Endometrial microvascular endothelial cells (primary cell): ENCODE measurements around the gene ZC3H14. TPM values are rescaled to one million over a fixed set of nuclear protein-coding genes. Genes with fewer than 3 reads are reported as not detected.

Experiments used
- in situ Hi-C: cut with HindIII; loops from 2 replicates; pipeline ENCODE4 v1.10.0; 2017; ENCODE audit warnings: low sequenced_read_pairs, low pct_unique_long_range_greater_than_20kb; ENCODE audit errors: inconsistent ontology term
- total RNA-seq: library from RNA; depleted of rRNA; stranded (reverse); fragments of >200 nt; gene quantifications from one replicate; pipeline ENCODE4 v1.2.3, GENCODE V29; 2015; ENCODE audit errors: inconsistent ontology term

The ZC3H14 gene
- total RNA-seq, 1 donor from 2014 or later, result 61.0 TPM

- in situ Hi-C loops, result no loop called here
Observed at GRCh38 chr14:88598097-88598675, 35.3 kb downstream of the ZC3H14 start.

DNA sequence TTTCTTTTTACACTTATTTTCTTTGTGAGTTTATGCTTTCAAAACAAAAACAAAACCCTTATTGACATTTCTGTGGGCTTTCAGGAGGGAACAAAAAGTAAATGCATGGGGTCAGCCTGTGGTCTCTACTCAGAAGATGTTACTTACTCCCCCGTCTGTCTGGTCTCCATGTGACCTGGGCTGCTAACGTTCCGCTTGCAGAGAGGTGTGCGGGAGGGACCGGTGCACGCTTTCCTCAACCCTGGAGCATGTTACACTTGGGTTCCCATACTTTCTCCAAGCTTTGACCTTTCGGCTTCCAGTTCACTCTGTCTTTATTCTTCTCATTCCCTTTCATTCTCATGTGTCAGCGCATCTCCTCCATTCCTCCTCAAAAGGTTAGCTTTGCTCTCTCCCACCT lies 36.5 kb downstream of the ZC3H14 start:
- in situ Hi-C loops, result no loop called here

- in situ Hi-C loops, result no loop called here
Observed at GRCh38 chr14:88599761-88600439, 37.1 kb downstream of the ZC3H14 start.

GRCh38 chr14:88604212-88604611 lies 41.4 kb downstream of the ZC3H14 start:
- in situ Hi-C loops, result no loop called here

- in situ Hi-C loops, result no loop called here
Observed at GRCh38 chr14:88605594-88605993, 42.8 kb downstream of the ZC3H14 start.

GRCh38 chr14:88607829-88608228 lies 45.0 kb downstream of the ZC3H14 start:
- in situ Hi-C loops, result no loop called here

DNA sequence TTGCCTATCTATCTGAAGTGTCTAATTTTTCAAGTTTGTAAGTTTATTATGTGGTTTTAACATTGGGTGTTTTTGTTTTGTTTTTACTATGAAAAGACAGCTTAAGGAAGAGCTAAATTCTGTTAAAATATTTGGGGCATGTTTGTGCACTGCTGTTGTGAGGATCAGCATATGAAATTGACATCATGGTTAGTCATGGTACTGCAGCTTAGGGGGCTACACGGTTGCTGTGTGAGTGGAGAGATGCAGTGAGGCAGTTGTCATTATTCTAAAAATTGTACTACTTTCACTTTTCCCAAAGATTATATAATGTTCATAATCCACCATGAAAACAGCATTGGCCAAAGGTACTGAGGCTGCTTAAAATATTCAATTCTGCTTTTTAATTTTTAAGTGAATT lies 49.0 kb downstream of the ZC3H14 start:
- in situ Hi-C loops, result no loop called here

- in situ Hi-C loops, result no loop called here
Observed at GRCh38 chr14:88612981-88613380, 50.1 kb downstream of the ZC3H14 start.

- in situ Hi-C loops, result no loop called here
Observed at GRCh38 chr14:88613552-88614010, 50.7 kb downstream of the ZC3H14 start.

- in situ Hi-C loops, result no loop called here
Observed at GRCh38 chr14:88614218-88614907, 51.5 kb downstream of the ZC3H14 start.

DNA sequence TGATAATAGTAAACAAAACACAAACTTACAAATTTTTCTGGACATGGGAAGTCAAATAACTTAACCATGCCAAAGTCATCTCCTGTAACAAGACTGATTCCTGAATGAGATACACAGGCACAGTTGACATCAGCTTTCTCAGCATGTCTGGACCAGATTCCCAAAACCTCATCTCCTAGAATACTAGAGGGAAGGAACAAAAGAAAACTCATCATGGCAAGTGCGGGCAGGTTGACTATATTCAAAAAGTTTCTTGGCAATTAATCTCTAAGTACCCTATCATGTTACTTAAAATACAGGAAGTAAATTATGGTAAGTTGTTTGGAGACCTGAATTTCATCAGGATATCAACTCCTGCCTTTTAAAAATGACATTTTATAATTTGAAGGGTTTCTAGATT lies 53.9 kb downstream of the ZC3H14 start:
- in situ Hi-C loops, result no loop called here

GRCh38 chr14:88617479-88617878 lies 54.6 kb downstream of the ZC3H14 start:
- in situ Hi-C loops, result no loop called here

GRCh38 chr14:88618476-88618875 lies 55.6 kb downstream of the ZC3H14 start:
- in situ Hi-C loops, result no loop called here

GRCh38 chr14:88621100-88621499 lies 58.3 kb downstream of the ZC3H14 start:
- in situ Hi-C loops, result no loop called here

GRCh38 chr14:88625671-88626070 lies 62.8 kb downstream of the ZC3H14 start:
- in situ Hi-C loops, result no loop called here

- in situ Hi-C loops, result no loop called here
Observed at GRCh38 chr14:88628033-88628432, 65.2 kb downstream of the ZC3H14 start.

GRCh38 chr14:88628462-88628861 lies 65.6 kb downstream of the ZC3H14 start:
- in situ Hi-C loops, result no loop called here

DNA sequence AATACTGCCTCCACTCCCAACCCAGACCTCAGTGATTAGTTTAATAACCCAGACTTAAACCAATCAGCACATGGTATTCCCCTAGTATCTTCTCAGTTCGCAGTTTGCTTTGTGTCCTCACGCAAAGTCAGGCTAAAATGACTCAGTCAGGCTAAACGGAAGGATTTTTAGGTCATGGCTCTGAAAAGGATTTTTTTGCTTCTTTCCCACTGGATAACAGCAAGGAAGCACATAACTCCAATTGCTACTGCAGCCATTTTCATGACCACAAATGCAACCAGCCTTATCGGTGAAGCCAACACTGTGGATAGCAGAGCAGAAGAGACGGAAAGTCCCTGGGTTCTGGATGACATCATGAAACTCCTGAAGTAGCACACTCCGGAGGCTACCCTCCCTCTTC lies 67.7 kb downstream of the ZC3H14 start:
- in situ Hi-C loops, result no loop called here

GRCh38 chr14:88631091-88631490 lies 68.3 kb downstream of the ZC3H14 start:
- in situ Hi-C loops, result no loop called here

GRCh38 chr14:88632512-88632911 lies 69.7 kb downstream of the ZC3H14 start:
- in situ Hi-C loops, result no loop called here
